Stomach (tissue), 4 donors: ENCODE measurements around the gene BMPR1B.

Experiments
- CTCF ChIP-seq, 7 experiments: fragments of 450-650 bp in 4 of 7; fragments of 200-600 bp in 3 of 7; sonication (generic) in 3 of 7; IDR thresholded peaks; one replicate each; pipeline ENCODE4 v1.5.1; 2016 to 2019; ENCODE audit warnings: antibody characterized with exemption in 7 of 7, control low read depth in 2 of 7, mild to moderate bottlenecking in 1 of 7
- POLR2A ChIP-seq, 4 donors: fragments of 450-650 bp; IDR thresholded peaks; one replicate each; pipeline ENCODE4 v1.6.1; 2016; ENCODE audit warnings: antibody characterized with exemption in 4 of 4, control low read depth in 2 of 4, mild to moderate bottlenecking in 1 of 4, moderate library complexity in 1 of 4
- POLR2AphosphoS5 ChIP-seq, 3 donors: sonication (generic); formaldehyde crosslinking; IDR thresholded peaks; one replicate each; pipeline ENCODE4 v1.6.1; 2016; ENCODE audit warnings: antibody characterized with exemption in 3 of 3

DNA sequence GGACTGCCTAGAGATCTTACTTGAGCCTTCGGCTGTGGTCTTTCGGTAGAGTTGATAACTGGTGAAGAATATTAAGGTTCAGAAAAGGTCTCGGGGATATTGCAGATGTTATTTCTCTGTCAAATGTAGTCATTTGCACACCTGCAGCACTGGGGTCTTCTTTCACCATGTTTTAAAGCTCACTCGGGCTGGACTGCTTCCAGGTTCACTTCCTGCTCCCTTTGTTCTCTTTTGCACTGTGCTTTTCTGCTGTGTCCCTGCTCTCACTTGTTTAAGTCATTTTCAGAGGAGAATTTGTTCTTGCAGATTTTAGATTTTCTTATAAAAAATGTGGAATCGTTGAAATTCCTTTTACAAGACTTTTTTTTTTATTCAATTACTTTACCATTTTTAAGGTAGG is 68.5 kb downstream of the BMPR1B start:
- TF ChIP-seq CTCF (IDR thresholded peaks at IDR 0.05) (no peak), POLR2A (IDR thresholded peaks at IDR 0.05) (no peak), POLR2AphosphoS5 (IDR thresholded peaks at IDR 0.05) (no peak)
